GM19025 (cell line): ENCODE measurements around the gene GJB4.
"Not testable (repeated sequence)": the region's sequence is repeated elsewhere in the genome, so short reads cannot be mapped to it uniquely, and the experiment has no call there.

Source experiments
- ATAC-seq: cut with Tn5 transposase; IDR thresholded peaks from one replicate; pipeline ENCODE4 v1.9.1; 2021; ENCODE audit warnings: mild to moderate bottlenecking, low read depth, moderate library complexity; ENCODE audit not compliant: unreplicated experiment

Gene GJB4

DNA sequence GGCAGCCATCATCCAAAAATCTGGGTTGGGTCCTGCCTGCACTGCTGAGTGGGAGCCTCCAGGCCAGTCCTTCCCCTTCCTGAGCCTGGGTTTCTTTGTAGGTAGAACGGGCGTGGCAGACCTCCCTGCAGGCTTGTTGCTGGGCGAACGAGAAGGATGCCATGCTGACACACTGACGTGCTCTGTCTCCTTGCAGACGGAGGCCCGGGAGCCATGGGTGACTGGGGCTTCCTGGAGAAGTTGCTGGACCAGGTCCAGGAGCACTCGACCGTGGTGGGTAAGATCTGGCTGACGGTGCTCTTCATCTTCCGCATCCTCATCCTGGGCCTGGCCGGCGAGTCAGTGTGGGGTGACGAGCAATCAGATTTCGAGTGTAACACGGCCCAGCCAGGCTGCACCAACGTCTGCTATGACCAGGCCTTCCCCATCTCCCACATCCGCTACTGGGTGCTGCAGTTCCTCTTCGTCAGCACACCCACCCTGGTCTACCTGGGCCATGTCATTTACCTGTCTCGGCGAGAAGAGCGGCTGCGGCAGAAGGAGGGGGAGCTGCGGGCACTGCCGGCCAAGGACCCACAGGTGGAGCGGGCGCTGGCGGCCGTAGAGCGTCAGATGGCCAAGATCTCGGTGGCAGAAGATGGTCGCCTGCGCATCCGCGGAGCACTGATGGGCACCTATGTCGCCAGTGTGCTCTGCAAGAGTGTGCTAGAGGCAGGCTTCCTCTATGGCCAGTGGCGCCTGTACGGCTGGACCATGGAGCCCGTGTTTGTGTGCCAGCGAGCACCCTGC is 34.7 kb downstream of the GJB4 start:
- no peak for ATAC-seq

- no peak for ATAC-seq
These were observed 35.2 kb downstream of the GJB4 start for GRCh38 chr1:34794790-34795180.

DNA sequence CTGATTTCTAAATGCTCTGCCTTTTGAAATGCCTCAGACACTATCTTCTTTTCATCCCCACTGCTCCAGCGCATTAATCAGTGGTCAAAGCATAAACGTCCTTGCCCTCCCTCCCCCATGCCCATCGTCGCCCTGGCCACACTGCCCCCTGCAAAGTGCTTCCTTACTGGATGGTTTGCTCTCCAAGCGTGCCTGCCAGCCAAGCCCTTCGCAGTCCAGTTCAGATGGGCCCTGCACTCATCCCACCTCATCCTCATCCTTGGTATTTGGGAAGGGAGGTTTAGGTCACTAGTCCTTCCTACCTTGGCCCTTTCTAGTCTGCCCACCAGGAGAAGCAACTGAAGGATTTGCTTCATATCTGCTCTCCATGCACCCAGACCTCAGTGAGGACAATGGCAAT is 36.4 kb downstream of the GJB4 start:
- no peak for ATAC-seq

- no peak for ATAC-seq
These were observed 37.5 kb downstream of the GJB4 start for GRCh38 chr1:34796990-34797389.

DNA sequence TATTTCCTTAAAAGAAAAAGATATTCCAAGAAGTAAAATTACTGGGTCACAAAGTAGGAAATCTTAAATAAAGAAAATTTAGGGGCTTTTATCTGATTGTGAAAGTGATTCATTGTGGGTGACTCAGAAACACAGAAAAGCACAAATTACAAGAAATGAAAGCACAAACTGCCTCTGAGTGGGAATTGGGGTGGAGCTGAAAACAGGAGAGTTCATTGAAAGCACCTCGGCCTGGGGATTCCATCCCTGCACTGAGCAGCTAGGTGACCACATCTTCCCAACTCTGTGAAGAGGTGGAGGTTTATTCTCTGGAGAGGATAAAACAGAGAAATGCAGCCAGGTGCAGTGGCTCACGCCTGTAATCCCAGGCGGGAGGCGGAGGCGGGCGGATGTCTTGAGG is 40.7 kb downstream of the GJB4 start:
- no peak for ATAC-seq

- no peak for ATAC-seq
These were observed 44.2 kb downstream of the GJB4 start for GRCh38 chr1:34803770-34804169.

DNA sequence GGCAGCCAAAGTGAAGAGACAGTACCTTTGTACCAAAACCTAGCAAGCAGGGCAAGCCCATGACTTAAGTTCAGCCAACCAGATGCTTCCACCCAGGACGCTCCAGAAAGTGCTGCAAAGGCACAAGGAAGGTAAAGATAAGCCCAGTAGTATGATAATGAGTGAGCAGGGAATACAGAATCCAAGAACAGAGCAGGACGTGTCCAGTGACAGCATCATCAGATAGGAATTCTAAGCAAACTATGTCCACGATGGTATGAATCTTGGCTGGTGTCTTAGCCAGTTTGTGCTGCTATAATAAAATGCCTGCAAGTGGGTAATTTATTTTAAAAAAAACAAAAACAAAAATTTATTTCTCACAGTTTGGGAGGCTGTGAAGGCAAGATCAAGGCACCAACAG is 46.9 kb downstream of the GJB4 start:
- ATAC-seq, result no peak

- ATAC-seq, result no peak
These were observed 48.7 kb downstream of the GJB4 start for GRCh38 chr1:34808051-34808810.

DNA sequence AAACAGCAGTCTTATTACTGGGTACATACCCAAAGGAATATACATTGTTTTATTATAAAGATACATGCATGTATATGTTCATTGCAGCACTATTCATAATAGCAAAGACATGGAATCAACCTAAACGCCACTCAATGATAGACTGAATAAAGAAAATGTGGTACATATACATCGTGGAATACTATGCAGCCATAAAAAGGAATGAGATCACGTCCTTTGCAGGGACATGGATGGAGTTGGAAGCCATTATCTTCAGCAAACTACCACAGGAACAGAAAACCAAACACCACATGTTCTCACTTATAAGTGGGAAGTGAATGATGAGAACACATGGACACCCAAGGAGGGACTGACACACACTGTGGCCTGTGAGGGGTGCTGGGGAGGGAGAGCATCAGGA is 51.2 kb downstream of the GJB4 start:
- ATAC-seq, result not testable (repeated sequence)
